ENCODE results near the gene PEX3. TPM values are rescaled to one million over a fixed set of nuclear protein-coding genes. Genes with fewer than 3 reads are reported as not detected.

The PEX3 gene
- total and polyA plus RNA-seq, 2 donors (not counting 1 experiment from before 2014, with no cell fraction given), result 25.6 to 31.2 TPM

GRCh38 chr6:143449082-143449713 lies 1.4 kb upstream of the PEX3 start:
- Histone ChIP-seq H3K79me2 (ENCODE audit: control insufficient read depth, insufficient read depth, low read length) (peaks cover 18% of the 10 kb centered on the region), H3K9ac (ENCODE audit: insufficient read depth, low read length) (no peak overlapping the region)
- no peak for TF ChIP-seq EZH2 (IDR thresholded peaks at IDR 0.05; ENCODE audit: low read length, missing control alignments)
- TF ChIP-seq, protein P1, sequence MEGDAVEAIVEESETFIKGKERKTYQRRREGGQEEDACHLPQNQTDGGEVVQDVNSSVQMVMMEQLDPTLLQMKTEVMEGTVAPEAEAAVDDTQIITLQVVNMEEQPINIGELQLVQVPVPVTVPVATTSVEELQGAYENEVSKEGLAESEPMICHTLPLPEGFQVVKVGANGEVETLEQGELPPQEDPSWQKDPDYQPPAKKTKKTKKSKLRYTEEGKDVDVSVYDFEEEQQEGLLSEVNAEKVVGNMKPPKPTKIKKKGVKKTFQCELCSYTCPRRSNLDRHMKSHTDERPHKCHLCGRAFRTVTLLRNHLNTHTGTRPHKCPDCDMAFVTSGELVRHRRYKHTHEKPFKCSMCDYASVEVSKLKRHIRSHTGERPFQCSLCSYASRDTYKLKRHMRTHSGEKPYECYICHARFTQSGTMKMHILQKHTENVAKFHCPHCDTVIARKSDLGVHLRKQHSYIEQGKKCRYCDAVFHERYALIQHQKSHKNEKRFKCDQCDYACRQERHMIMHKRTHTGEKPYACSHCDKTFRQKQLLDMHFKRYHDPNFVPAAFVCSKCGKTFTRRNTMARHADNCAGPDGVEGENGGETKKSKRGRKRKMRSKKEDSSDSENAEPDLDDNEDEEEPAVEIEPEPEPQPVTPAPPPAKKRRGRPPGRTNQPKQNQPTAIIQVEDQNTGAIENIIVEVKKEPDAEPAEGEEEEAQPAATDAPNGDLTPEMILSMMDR (conservative IDR thresholded peaks at IDR 0.05 in 1 of 2, IDR thresholded peaks at IDR 0.05 in 1 of 2; ENCODE audit: low read depth in 1 of 2, low read length in 2 of 2), result no peak

DNA sequence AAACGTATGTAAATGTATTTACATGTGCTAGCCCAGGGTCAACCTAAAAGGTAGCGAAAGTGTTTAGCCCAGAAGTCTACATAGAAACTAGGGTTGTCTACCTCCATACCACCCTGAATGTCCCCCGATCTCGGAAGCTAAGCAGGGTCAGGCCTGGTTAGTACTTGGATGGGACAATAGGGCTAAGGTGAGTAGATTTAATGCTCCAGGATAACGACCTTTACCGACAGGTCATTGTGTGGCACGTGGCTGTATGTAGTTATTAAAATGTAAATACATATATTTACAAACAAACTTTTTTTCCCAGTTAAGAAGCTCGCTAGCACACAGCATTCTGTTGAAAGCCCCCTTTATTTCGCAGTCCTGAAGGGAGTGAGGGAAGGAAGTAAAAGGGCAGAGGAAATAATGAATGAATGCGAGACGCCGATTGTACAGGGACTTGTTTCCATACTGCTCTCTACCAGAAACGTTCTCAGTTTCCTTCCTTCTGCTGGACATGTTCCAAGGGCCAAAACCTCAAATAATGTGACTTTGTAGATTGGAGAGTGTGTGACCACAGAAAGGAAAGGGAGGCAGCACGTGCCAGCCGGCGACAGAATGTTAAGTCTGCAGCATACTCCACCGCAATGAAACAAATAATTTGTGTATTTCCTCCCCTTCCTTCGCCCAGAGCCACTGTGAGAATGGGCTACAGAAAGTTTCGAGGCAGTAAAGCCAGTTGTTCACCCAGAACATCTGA lies 722 bp upstream of the PEX3 start:
- peak overlapping the region; percentile 76 for H2AFZ ChIP-seq (ENCODE audit: low read length)
- H3K27ac ChIP-seq (ENCODE audit: insufficient read depth, low read length), result peak overlapping the region; percentile 76
- H3K79me2 ChIP-seq (ENCODE audit: control insufficient read depth, insufficient read depth, low read length), result peaks cover 18% of the 10 kb centered on the region
- H3K4me2 ChIP-seq (ENCODE audit: extremely low read depth, insufficient read depth, low read length), result peak overlapping the region; percentile 89
- TF ChIP-seq, protein P1 (conservative IDR thresholded peaks at IDR 0.05 in 1 of 2, IDR thresholded peaks at IDR 0.05 in 1 of 2; ENCODE audit: low read depth in 1 of 2, low read length in 2 of 2), result no peak
- peak overlapping the region; percentile 70 for H3K9ac ChIP-seq (ENCODE audit: insufficient read depth, low read length)
- no peaks in the 10 kb centered on the region for H3K36me3 ChIP-seq (ENCODE audit: control insufficient read depth, insufficient read depth, low read length)
- peak overlapping the region; percentile 71 to 95 (median 90) for H3K4me3 ChIP-seq (replicated peaks in 1 of 4; ENCODE audit: control extremely low read depth in 1 of 4, insufficient read depth in 1 of 4, low read depth in 3 of 4, low read length in 4 of 4)
- peak; percentile 38 to 59 for DNase-seq (ENCODE audit: low read depth in 2 of 2)
- no peaks in the 10 kb centered on the region for H3K27me3 ChIP-seq (ENCODE audit: control insufficient read depth, insufficient read depth, low read length)
- peaks cover 8% of the 10 kb centered on the region for H3K4me1 ChIP-seq (ENCODE audit: control insufficient read depth, extremely low read depth, insufficient read depth, low read length)
- H3K9me3 ChIP-seq (ENCODE audit: control insufficient read depth, insufficient read depth, low read depth, low read length), result no peaks in the 10 kb centered on the region
- H4K20me1 ChIP-seq (ENCODE audit: control insufficient read depth, extremely low read depth, insufficient read depth, low read length), result no peaks in the 10 kb centered on the region

More at GRCh38 chr6:143449082-143449713, 1.4 kb upstream of the PEX3 start:
- peak overlapping the region; percentile 89 for H3K4me2 ChIP-seq (ENCODE audit: extremely low read depth, insufficient read depth, low read length)
- no peaks in the 10 kb centered on the region for H3K36me3 ChIP-seq (ENCODE audit: control insufficient read depth, insufficient read depth, low read length)
- peak overlapping the region; percentile 76 for H2AFZ ChIP-seq (ENCODE audit: low read length)
- H3K9me3 ChIP-seq (ENCODE audit: control insufficient read depth, insufficient read depth, low read depth, low read length), result no peaks in the 10 kb centered on the region
- peaks cover 8% of the 10 kb centered on the region for H3K4me1 ChIP-seq (ENCODE audit: control insufficient read depth, extremely low read depth, insufficient read depth, low read length)
- no peaks in the 10 kb centered on the region for H4K20me1 ChIP-seq (ENCODE audit: control insufficient read depth, extremely low read depth, insufficient read depth, low read length)
- no peak for DNase-seq (ENCODE audit: low read depth in 2 of 2)
- no peaks in the 10 kb centered on the region for H3K27me3 ChIP-seq (ENCODE audit: control insufficient read depth, insufficient read depth, low read length)
- H3K4me3 ChIP-seq (replicated peaks in 1 of 4; ENCODE audit: control extremely low read depth in 1 of 4, insufficient read depth in 1 of 4, low read depth in 3 of 4, low read length in 4 of 4), result peak overlapping the region; percentile 71 to 95 (median 90)
- peak overlapping the region; percentile 76 for H3K27ac ChIP-seq (ENCODE audit: insufficient read depth, low read length)

GRCh38 chr6:143451531-143451930 lies 926 bp downstream of the PEX3 start:
- TF ChIP-seq, protein P1 (conservative IDR thresholded peaks at IDR 0.05 in 1 of 2, IDR thresholded peaks at IDR 0.05 in 1 of 2; ENCODE audit: low read depth in 1 of 2, low read length in 2 of 2), result no peak
- no peak for TF ChIP-seq EZH2 (IDR thresholded peaks at IDR 0.05; ENCODE audit: low read length, missing control alignments)
- Histone ChIP-seq H3K4me3 (replicated peaks in 1 of 4; ENCODE audit: control extremely low read depth in 1 of 4, insufficient read depth in 1 of 4, low read depth in 3 of 4, low read length in 4 of 4) (peak overlapping the region; percentile 71 to 95 (median 90)), H3K4me1 (ENCODE audit: control insufficient read depth, extremely low read depth, insufficient read depth, low read length) (peaks cover 8% of the 10 kb centered on the region), H3K9me3 (ENCODE audit: control insufficient read depth, insufficient read depth, low read depth, low read length) (no peaks in the 10 kb centered on the region), H3K9ac (ENCODE audit: insufficient read depth, low read length) (peak overlapping the region; percentile 8), H3K4me2 (ENCODE audit: extremely low read depth, insufficient read depth, low read length) (peak overlapping the region; percentile 91), H4K20me1 (ENCODE audit: control insufficient read depth, extremely low read depth, insufficient read depth, low read length) (no peaks in the 10 kb centered on the region), H3K27me3 (ENCODE audit: control insufficient read depth, insufficient read depth, low read length) (no peaks in the 10 kb centered on the region), H3K79me2 (ENCODE audit: control insufficient read depth, insufficient read depth, low read length) (peaks cover 18% of the 10 kb centered on the region), H3K27ac (ENCODE audit: insufficient read depth, low read length) (peak overlapping the region; percentile 75), H3K36me3 (ENCODE audit: control insufficient read depth, insufficient read depth, low read length) (no peaks in the 10 kb centered on the region), H2AFZ (ENCODE audit: low read length) (peak overlapping the region; percentile 97)
- DNase-seq (ENCODE audit: low read depth in 2 of 2), result peak in 1 of 2 donors; percentile 16

Data from fibroblast of lung (primary cell).